ENCODE data around the gene VAC14.

- TF ChIP-seq, protein P1, sequence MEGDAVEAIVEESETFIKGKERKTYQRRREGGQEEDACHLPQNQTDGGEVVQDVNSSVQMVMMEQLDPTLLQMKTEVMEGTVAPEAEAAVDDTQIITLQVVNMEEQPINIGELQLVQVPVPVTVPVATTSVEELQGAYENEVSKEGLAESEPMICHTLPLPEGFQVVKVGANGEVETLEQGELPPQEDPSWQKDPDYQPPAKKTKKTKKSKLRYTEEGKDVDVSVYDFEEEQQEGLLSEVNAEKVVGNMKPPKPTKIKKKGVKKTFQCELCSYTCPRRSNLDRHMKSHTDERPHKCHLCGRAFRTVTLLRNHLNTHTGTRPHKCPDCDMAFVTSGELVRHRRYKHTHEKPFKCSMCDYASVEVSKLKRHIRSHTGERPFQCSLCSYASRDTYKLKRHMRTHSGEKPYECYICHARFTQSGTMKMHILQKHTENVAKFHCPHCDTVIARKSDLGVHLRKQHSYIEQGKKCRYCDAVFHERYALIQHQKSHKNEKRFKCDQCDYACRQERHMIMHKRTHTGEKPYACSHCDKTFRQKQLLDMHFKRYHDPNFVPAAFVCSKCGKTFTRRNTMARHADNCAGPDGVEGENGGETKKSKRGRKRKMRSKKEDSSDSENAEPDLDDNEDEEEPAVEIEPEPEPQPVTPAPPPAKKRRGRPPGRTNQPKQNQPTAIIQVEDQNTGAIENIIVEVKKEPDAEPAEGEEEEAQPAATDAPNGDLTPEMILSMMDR (IDR thresholded peaks at IDR 0.05), result no peak
- TF ChIP-seq ZFX (IDR thresholded peaks at IDR 0.05; ENCODE audit: borderline replicate concordance), result no peak
These were observed 113.2 kb downstream of the VAC14 start for GRCh38 chr16:70687671-70688245.
